Suprapubic skin (tissue), 4 donors: ENCODE results near the gene UQCRQ.

Experiments used
- CTCF ChIP-seq, 2 donors: fragments of 200-600 bp in 1 of 2; fragments of 450-650 bp in 1 of 2; sonication (generic) in 1 of 2; IDR thresholded peaks; one replicate each; pipeline ENCODE4 v1.5.1; 2016 to 2019; ENCODE audit warnings: antibody characterized with exemption in 2 of 2, mild to moderate bottlenecking in 1 of 2, moderate library complexity in 1 of 2
- EP300 ChIP-seq: sonication (generic); formaldehyde crosslinking; IDR thresholded peaks from one replicate; pipeline ENCODE4 v1.6.1; 2017; ENCODE audit warnings: antibody characterized with exemption
- POLR2AphosphoS5 ChIP-seq, 3 donors: sonication (generic); formaldehyde crosslinking; IDR thresholded peaks; one replicate each; pipeline ENCODE4 v1.6.1; 2017; ENCODE audit warnings: antibody characterized with exemption in 3 of 3

GRCh38 chr5:132859889-132860437 is 6.5 kb upstream of the UQCRQ start:
- TF ChIP-seq CTCF (IDR thresholded peaks at IDR 0.05): no peak
- TF ChIP-seq POLR2AphosphoS5 (IDR thresholded peaks at IDR 0.05): no peak
- TF ChIP-seq EP300: no peak
